LNCaP clone FGC (cell line): ENCODE results near the gene ZNF414.

Experiments used
- DNase-seq: peaks from one replicate; pipeline ENCODE4 v3.0.0-alpha.2; 2011; ENCODE audit warnings: low read depth
- H3K4me3 ChIP-seq: 2 replicates; pipeline ENCODE4 v1.5.1; 2011; ENCODE audit warnings: mild to moderate bottlenecking, low read depth, low read length, control low read depth
- CTCF ChIP-seq: IDR thresholded peaks from 2 replicates; pipeline ENCODE4 v1.5.1; 2012; ENCODE audit warnings: mild to moderate bottlenecking; ENCODE audit not compliant: control insufficient read depth, insufficient read depth; ENCODE audit errors: extremely low read depth

ZNF414 gene

GRCh38 chr19:8490395-8490760, 23.6 kb downstream of the ZNF414 start:
- no peak for TF ChIP-seq CTCF
- no peak for DNase-seq
- H3K4me3 ChIP-seq = no peak overlapping the region

DNA sequence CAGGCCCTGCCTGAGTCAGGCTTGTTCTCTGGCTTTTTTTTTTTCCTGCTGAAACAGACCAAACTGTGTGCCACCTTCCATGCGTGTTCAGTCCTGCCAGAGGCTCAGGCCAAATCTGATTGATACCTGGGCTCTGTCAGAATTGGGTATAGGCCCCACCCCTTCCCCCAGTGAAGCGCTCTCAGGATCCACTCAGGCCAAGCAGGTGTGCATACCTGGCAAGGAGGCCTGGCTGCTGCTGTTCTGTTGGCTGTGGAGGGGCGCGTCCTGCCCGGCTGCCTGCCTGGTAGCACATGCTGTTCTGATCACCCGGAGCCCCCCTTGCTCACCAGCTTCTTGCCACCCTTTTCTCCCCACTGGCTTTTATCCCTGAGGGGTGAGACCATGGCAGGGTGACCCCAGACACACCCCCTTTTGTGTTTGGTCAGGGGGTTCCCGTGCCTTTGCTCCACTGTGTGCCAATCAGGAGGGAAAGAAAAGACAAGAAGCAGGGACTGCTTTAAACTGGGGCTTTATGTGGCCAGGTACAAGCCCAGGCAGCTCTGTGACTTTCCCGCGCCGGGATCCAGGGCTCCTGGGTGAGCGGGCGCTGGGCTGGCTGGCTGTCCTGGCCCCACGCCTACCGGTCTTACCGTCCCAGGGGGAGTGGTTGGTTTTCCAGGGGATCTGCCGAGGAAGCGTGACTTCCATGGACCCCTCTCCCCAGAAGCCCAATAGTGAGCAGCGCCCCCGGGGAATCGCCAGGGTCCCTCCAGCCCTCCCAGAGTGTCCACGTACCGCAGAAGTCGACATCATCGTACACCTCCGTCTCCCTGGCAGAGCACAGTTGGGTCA, 24.2 kb downstream of the ZNF414 start:
- TF ChIP-seq CTCF = no peak

GRCh38 chr19:8488365-8488764, 25.6 kb downstream of the ZNF414 start:
- no peak overlapping the region for H3K4me3 ChIP-seq

More for the DNA sequence above, 24.2 kb downstream of the ZNF414 start:
- H3K4me3 ChIP-seq = no peak overlapping the region
- DNase-seq = no peak

DNA sequence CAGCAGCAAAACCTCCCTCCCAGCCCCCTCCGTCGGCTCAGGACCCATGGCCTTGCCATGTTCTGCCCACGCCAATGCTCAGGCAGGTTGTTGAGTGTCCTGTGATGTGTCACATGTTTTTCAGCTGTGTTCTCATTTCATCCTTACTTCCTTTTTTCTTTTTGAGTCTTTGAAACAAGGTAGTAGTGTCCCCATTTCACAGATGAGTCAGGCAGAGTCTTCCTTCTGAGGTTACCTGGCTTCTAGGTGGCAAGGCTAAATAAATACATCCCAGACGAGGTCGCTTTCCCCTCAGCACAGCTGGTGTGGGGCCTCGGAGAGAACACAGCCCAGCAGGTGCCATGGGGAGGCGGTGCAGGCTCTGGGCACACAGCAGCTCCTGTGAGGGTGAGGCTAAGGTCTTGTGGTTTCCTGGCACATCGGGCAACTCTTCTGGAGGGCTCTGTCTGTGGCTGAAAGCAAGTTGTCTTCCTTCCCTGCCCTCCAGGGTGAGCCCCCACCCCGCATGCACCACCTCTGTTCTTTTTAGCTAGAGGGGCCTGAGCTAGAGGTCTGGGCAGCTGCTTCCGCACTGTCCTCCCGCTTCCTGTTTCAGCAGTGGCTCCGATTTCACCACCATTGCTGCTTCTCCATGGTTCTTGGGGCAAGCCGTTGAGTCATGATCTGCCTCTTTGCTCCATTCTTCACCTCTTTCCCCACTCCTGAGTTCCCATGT, 26.7 kb downstream of the ZNF414 start:
- no peak for TF ChIP-seq CTCF
- H3K4me3 ChIP-seq = no peak overlapping the region
- no peak for DNase-seq

More at GRCh38 chr19:8488365-8488764, 25.6 kb downstream of the ZNF414 start:
- no peak for DNase-seq
- TF ChIP-seq CTCF = no peak

GRCh38 chr19:8486661-8487136, 27.3 kb downstream of the ZNF414 start:
- DNase-seq = no peak
- no peak for TF ChIP-seq CTCF
- H3K4me3 ChIP-seq = no peak overlapping the region

DNA sequence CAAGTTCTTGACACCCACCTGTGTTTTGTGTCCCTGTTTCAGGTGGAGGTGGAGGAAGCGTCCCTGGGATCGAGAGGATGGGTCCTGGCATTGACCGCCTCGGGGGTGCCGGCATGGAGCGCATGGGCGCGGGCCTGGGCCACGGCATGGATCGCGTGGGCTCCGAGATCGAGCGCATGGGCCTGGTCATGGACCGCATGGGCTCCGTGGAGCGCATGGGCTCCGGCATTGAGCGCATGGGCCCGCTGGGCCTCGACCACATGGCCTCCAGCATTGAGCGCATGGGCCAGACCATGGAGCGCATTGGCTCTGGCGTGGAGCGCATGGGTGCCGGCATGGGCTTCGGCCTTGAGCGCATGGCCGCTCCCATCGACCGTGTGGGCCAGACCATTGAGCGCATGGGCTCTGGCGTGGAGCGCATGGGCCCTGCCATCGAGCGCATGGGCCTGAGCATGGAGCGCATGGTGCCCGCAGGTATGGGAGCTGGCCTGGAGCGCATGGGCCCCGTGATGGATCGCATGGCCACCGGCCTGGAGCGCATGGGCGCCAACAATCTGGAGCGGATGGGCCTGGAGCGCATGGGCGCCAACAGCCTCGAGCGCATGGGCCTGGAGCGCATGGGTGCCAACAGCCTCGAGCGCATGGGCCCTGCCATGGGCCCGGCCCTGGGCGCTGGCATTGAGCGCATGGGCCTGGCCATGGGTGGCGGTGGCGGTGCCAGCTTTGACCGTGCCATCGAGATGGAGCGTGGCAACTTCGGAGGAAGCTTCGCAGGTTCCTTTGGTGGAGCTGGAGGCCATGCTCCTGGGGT, 28.2 kb downstream of the ZNF414 start:
- H3K4me3 ChIP-seq = no peak overlapping the region
- DNase-seq = no peak
- TF ChIP-seq CTCF = no peak
